Measurements from ENCODE around the gene PCBP1. TPM values are rescaled to one million over a fixed set of nuclear protein-coding genes. Genes with fewer than 3 reads are reported as not detected.
A peak's percentile ranks its signal among the peaks of the same experiment; 100 is the strongest.
"Not testable (repeated sequence)": the region's sequence is repeated elsewhere in the genome, so short reads cannot be mapped to it uniquely, and the experiment has no call there.

Gene PCBP1
- total and polyA plus RNA-seq, 9 of the 15 experiments (the other 6 are each of a cell fraction or from before 2014, with no cell fraction given), result 19.2 to 407 (median 78.1) TPM

DNA sequence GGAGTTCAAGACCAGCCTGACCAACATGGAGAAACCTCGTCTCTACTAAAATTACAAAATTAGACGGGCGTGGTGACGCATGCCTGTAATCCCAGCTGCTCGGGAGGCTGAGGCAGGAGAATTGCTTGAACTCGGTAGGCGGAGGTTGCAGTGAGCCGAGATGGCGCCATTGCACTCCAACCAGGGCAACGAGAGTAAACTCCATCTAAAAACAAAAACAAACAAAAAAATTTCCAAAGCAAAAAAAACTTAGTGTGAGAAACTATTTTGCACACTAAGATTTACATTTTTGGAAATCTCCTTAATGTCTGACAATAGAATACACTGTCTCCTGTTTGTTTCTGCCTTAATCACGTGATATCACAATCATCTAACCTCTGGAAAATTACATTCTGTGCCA, 14.4 kb downstream of the PCBP1 start:
- H3K4me3 ChIP-seq; DNase-seq (ENCODE audit: extremely low read depth in 1 of 4, low spot score in 3 of 4); H3K4me2 ChIP-seq (ENCODE audit: insufficient read depth, low read length); CTCF ChIA-PET (ENCODE audit: low intra/inter-chr PET ratio); intact Hi-C loops (cut with micrococcal nuclease); H3K79me2 ChIP-seq (ENCODE audit: control insufficient read depth, insufficient read depth, low read length); H3K36me3 ChIP-seq (ENCODE audit: control insufficient read depth, insufficient read depth, low read length); ATAC-seq; H4K20me1 ChIP-seq (replicated peaks; ENCODE audit: control insufficient read depth, insufficient read depth, low read length); H2AFZ ChIP-seq (ENCODE audit: low read depth, low read length); BruUV-seq (replicated peaks); H3K9ac ChIP-seq (ENCODE audit: insufficient read depth in 1 of 2, low read depth in 2 of 2, low read length in 2 of 2); in situ Hi-C loops (cut with MboI); FAIRE-seq; H3K9me1 ChIP-seq (ENCODE audit: control insufficient read depth, insufficient read depth, low read length); H3K27me3 ChIP-seq (ENCODE audit: control insufficient read depth in 2 of 2, insufficient read depth in 2 of 2, low read length in 2 of 2); H3K9me3 ChIP-seq (replicated peaks; ENCODE audit: control insufficient read depth, insufficient read depth, low read depth, low read length); H3K27ac ChIP-seq (ENCODE audit: extremely low read depth, low read depth, low read length): not testable (repeated sequence)
- POLR2A ChIA-PET, result interaction anchor here (0.9 to 1.3 kb wide), 2 partner anchors 13 to 14 kb away, joined by 3 to 5 read pairs; no protein-coding TSS in a partner anchor
- TF ChIP-seq, protein P1, sequence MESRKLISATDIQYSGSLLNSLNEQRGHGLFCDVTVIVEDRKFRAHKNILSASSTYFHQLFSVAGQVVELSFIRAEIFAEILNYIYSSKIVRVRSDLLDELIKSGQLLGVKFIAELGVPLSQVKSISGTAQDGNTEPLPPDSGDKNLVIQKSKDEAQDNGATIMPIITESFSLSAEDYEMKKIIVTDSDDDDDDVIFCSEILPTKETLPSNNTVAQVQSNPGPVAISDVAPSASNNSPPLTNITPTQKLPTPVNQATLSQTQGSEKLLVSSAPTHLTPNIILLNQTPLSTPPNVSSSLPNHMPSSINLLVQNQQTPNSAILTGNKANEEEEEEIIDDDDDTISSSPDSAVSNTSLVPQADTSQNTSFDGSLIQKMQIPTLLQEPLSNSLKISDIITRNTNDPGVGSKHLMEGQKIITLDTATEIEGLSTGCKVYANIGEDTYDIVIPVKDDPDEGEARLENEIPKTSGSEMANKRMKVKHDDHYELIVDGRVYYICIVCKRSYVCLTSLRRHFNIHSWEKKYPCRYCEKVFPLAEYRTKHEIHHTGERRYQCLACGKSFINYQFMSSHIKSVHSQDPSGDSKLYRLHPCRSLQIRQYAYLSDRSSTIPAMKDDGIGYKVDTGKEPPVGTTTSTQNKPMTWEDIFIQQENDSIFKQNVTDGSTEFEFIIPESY (CRISPR knock-in tag; IDR thresholded peaks at IDR 0.05), result peak; percentile 66; the same call in 1 of the 2 replicates
- TF ChIP-seq, protein P2, sequence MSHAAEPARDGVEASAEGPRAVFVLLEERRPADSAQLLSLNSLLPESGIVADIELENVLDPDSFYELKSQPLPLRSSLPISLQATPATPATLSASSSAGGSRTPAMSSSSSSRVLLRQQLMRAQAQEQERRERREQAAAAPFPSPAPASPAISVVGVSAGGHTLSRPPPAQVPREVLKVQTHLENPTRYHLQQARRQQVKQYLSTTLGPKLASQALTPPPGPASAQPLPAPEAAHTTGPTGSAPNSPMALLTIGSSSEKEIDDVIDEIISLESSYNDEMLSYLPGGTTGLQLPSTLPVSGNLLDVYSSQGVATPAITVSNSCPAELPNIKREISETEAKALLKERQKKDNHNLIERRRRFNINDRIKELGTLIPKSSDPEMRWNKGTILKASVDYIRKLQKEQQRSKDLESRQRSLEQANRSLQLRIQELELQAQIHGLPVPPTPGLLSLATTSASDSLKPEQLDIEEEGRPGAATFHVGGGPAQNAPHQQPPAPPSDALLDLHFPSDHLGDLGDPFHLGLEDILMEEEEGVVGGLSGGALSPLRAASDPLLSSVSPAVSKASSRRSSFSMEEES (CRISPR knock-in tag; IDR thresholded peaks at IDR 0.05), result peak; percentile 53
- 86% methylated on average over 9 of the region's 11 CpGs for WGBS (ENCODE audit: insufficient coverage, low coverage, missing lambda C conversion rate)
- peaks cover 18 to 20% of the 10 kb centered on the region in 2 experiments for H3K4me1 ChIP-seq (replicated peaks in 1 of 2; ENCODE audit: control insufficient read depth in 2 of 2, insufficient read depth in 2 of 2, low read length in 2 of 2)

DNA sequence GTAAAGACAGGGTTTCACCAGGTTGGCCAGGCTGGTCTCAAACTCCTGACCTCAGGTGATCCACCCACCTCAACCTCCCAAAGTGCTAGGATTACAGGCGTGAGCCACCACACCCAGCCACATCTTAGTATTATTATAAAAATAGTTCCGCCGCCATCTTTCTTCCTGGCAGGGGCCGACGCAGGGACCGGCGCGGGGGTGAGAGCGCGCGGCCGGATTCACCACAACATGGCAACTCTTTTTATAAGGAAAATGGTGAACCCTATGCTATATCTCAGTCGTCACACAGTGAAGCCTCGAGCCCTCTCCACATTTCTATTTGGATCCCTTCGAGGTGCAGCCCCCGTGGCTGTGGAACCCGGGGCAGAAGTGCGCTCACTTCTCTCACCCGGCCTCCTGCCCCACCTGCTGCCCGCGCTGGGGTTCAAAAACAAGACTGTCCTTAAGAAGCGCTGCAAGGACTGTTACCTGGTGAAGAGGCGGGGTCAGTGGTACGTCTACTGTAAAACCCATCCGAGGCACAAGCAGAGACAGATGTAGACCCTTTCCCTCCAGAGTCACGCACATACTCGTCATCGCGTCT, 15.1 kb downstream of the PCBP1 start:
- H3K36me3 ChIP-seq (ENCODE audit: control insufficient read depth, insufficient read depth, low read length); H3K4me3 ChIP-seq; H2AFZ ChIP-seq (ENCODE audit: low read depth, low read length); ATAC-seq; H3K9ac ChIP-seq (ENCODE audit: insufficient read depth in 1 of 2, low read depth in 2 of 2, low read length in 2 of 2); H3K27me3 ChIP-seq (ENCODE audit: control insufficient read depth in 2 of 2, insufficient read depth in 2 of 2, low read length in 2 of 2); CTCF ChIA-PET (ENCODE audit: low intra/inter-chr PET ratio); BruUV-seq (replicated peaks); H3K79me2 ChIP-seq (ENCODE audit: control insufficient read depth, insufficient read depth, low read length); H3K27ac ChIP-seq (ENCODE audit: extremely low read depth, low read depth, low read length); POLR2A ChIA-PET; H4K20me1 ChIP-seq (replicated peaks; ENCODE audit: control insufficient read depth, insufficient read depth, low read length); FAIRE-seq; intact Hi-C loops (cut with micrococcal nuclease); H3K4me2 ChIP-seq (ENCODE audit: insufficient read depth, low read length); H3K9me3 ChIP-seq (replicated peaks; ENCODE audit: control insufficient read depth, insufficient read depth, low read depth, low read length); H3K9me1 ChIP-seq (ENCODE audit: control insufficient read depth, insufficient read depth, low read length); DNase-seq (ENCODE audit: extremely low read depth in 1 of 4, low spot score in 3 of 4); in situ Hi-C loops (cut with MboI): not testable (repeated sequence)
- peaks cover 25% of the 10 kb centered on the region in 2 experiments for H3K4me1 ChIP-seq (replicated peaks in 1 of 2; ENCODE audit: control insufficient read depth in 2 of 2, insufficient read depth in 2 of 2, low read length in 2 of 2)
- WGBS (ENCODE audit: insufficient coverage, low coverage, missing lambda C conversion rate), result 95% methylated on average over 19 of the region's 29 CpGs

All from K562 (cell line).